Measurements from ENCODE around the gene SLC4A5. TPM values are rescaled to one million over a fixed set of nuclear protein-coding genes. Genes with fewer than 3 reads are reported as not detected.
A peak's percentile ranks its signal among the peaks of the same experiment; 100 is the strongest.

The SLC4A5 gene
- total RNA-seq, 1 donor from 2014 or later, result 4.1 TPM

- DNase-seq (ENCODE audit: low spot score, unreplicated experiment), result no peak
Measured at GRCh38 chr2:74179063-74179865, 164.0 kb downstream of the SLC4A5 start.

GRCh38 chr2:74178211-74179062 is 164.8 kb downstream of the SLC4A5 start, which contains the start of gene MOB1A:
TSS of gene MOB1A (minus strand) at chr2:74178879. CDS start at chr2:74178674, 205 bp downstream.
- Mint-ChIP-seq H3K36me3 (ENCODE audit: insufficient read depth) (peaks cover 18% of the 10 kb centered on the region), H3K4me3 (ENCODE audit: low read depth) (peak within 1 kb of the TSS; percentile 91), H3K9me3 (ENCODE audit: low read depth) (peaks cover 11% of the 10 kb centered on the region), H3K27ac (peak within 1 kb of the TSS; percentile 95), H3K27me3 (no peaks in the 10 kb centered on the region), H3K4me1 (ENCODE audit: low read depth) (peaks cover 7% of the 10 kb centered on the region)
- TF ChIP-seq CTCF (IDR thresholded peaks at IDR 0.05; ENCODE audit: unreplicated experiment), result no peak
- DNase-seq (ENCODE audit: low spot score, unreplicated experiment), result peak; percentile 95

More at GRCh38 chr2:74179063-74179865, 164.0 kb downstream of the SLC4A5 start:
- H3K9me3 Mint-ChIP-seq (ENCODE audit: low read depth), result peaks cover 11% of the 10 kb centered on the region
- peak overlapping the region; percentile 91 for H3K4me3 Mint-ChIP-seq (ENCODE audit: low read depth)
- H3K27ac Mint-ChIP-seq, result peak overlapping the region; percentile 95
- TF ChIP-seq CTCF (IDR thresholded peaks at IDR 0.05; ENCODE audit: unreplicated experiment), result peak; percentile 68
- peaks cover 7% of the 10 kb centered on the region for H3K4me1 Mint-ChIP-seq (ENCODE audit: low read depth)
- no peaks in the 10 kb centered on the region for H3K27me3 Mint-ChIP-seq
- H3K36me3 Mint-ChIP-seq (ENCODE audit: insufficient read depth), result peaks cover 18% of the 10 kb centered on the region

GRCh38 chr2:74177696-74178095 is 165.5 kb downstream of the SLC4A5 start:
- no peak for DNase-seq (ENCODE audit: low spot score, unreplicated experiment)
- no peak for TF ChIP-seq CTCF (IDR thresholded peaks at IDR 0.05; ENCODE audit: unreplicated experiment)
- H3K4me3 Mint-ChIP-seq (ENCODE audit: low read depth), result peak overlapping the region; percentile 91
- H3K9me3 Mint-ChIP-seq (ENCODE audit: low read depth), result peaks cover 11% of the 10 kb centered on the region
- H3K27me3 Mint-ChIP-seq, result no peaks in the 10 kb centered on the region
- H3K4me1 Mint-ChIP-seq (ENCODE audit: low read depth), result peaks cover 7% of the 10 kb centered on the region
- H3K36me3 Mint-ChIP-seq (ENCODE audit: insufficient read depth), result peaks cover 18% of the 10 kb centered on the region
- peak overlapping the region; percentile 95 for H3K27ac Mint-ChIP-seq

- TF ChIP-seq CTCF (IDR thresholded peaks at IDR 0.05; ENCODE audit: unreplicated experiment), result no peak
- H3K4me1 Mint-ChIP-seq (ENCODE audit: low read depth), result peaks cover 7% of the 10 kb centered on the region
- DNase-seq (ENCODE audit: low spot score, unreplicated experiment), result no peak
- H3K36me3 Mint-ChIP-seq (ENCODE audit: insufficient read depth), result peaks cover 26% of the 10 kb centered on the region
- H3K27ac Mint-ChIP-seq, result no peak overlapping the region
- no peaks in the 10 kb centered on the region for H3K27me3 Mint-ChIP-seq
- peaks cover 11% of the 10 kb centered on the region for H3K9me3 Mint-ChIP-seq (ENCODE audit: low read depth)
- no peak overlapping the region for H3K4me3 Mint-ChIP-seq (ENCODE audit: low read depth)
Measured at GRCh38 chr2:74174909-74175308, 168.3 kb downstream of the SLC4A5 start.

GRCh38 chr2:74168739-74169138 is 174.5 kb downstream of the SLC4A5 start:
- Mint-ChIP-seq H3K9me3 (ENCODE audit: low read depth) (peaks cover 3% of the 10 kb centered on the region), H3K27me3 (no peaks in the 10 kb centered on the region), H3K36me3 (ENCODE audit: insufficient read depth) (peaks cover 36% of the 10 kb centered on the region), H3K4me1 (ENCODE audit: low read depth) (no peaks in the 10 kb centered on the region), H3K27ac (peak overlapping the region; percentile 27), H3K4me3 (ENCODE audit: low read depth) (no peak overlapping the region)
- no peak for TF ChIP-seq CTCF (IDR thresholded peaks at IDR 0.05; ENCODE audit: unreplicated experiment)
- DNase-seq (ENCODE audit: low spot score, unreplicated experiment), result no peak
